ENCODE results near the gene CWC22.

Gene CWC22

DNA sequence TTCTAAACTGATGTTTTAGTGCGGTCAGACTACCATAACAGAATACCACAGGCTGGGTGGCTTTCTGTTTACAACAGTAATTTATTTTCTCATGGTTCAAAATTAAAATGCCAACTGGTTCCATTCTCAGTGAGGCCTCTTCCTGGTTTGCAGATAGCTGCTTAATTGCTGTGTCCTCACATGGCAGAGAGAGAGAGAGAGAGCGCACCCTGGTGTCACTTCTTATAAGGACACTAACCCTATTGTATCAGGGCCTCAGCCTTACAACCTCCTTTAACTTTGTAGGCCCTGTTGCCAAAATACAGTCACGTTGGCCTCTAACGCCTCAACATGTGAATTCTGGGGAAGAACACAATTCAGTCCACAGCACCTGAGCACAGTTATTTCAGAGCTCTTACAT is 108.2 kb downstream of the CWC22 start:
- H3K9me3 ChIP-seq (ENCODE audit: severe bottlenecking), result no peaks in the 10 kb centered on the region
- H3K4me1 ChIP-seq (ENCODE audit: insufficient read depth, poor library complexity, severe bottlenecking), result no peaks in the 10 kb centered on the region
- DNase-seq (ENCODE audit: low spot score) (no peak), ATAC-seq (ENCODE audit: low read depth) (peak; percentile 63; the same call in 2 of the 3 replicates)
- TF ChIP-seq, protein P1, sequence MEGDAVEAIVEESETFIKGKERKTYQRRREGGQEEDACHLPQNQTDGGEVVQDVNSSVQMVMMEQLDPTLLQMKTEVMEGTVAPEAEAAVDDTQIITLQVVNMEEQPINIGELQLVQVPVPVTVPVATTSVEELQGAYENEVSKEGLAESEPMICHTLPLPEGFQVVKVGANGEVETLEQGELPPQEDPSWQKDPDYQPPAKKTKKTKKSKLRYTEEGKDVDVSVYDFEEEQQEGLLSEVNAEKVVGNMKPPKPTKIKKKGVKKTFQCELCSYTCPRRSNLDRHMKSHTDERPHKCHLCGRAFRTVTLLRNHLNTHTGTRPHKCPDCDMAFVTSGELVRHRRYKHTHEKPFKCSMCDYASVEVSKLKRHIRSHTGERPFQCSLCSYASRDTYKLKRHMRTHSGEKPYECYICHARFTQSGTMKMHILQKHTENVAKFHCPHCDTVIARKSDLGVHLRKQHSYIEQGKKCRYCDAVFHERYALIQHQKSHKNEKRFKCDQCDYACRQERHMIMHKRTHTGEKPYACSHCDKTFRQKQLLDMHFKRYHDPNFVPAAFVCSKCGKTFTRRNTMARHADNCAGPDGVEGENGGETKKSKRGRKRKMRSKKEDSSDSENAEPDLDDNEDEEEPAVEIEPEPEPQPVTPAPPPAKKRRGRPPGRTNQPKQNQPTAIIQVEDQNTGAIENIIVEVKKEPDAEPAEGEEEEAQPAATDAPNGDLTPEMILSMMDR (IDR thresholded peaks at IDR 0.05; ENCODE audit: poor library complexity, severe bottlenecking), result peak; percentile 42
- no peak overlapping the region for H3K27ac ChIP-seq (ENCODE audit: poor library complexity, severe bottlenecking)
- no peaks in the 10 kb centered on the region for H3K36me3 ChIP-seq (ENCODE audit: low read depth)
- no peak overlapping the region for H3K4me3 ChIP-seq (ENCODE audit: severe bottlenecking)
- H3K27me3 ChIP-seq (ENCODE audit: insufficient read depth, poor library complexity, severe bottlenecking), result no peaks in the 10 kb centered on the region

Data from RWPE2 (cell line).